GM23338 (cell line): ENCODE results near the gene AUH. TPM values are rescaled to one million over a fixed set of nuclear protein-coding genes. Genes with fewer than 3 reads are reported as not detected.

Source experiments
- ATAC-seq: fragments of 200-7000 bp; cut with Tn5 transposase; 3 replicates; pipeline ENCODE4 v1.9.1; 2020
- DNase-seq: peaks from one replicate; pipeline ENCODE4 v3.0.0-alpha.2; 2015; ENCODE audit warnings: low spot score
- H2AFZ ChIP-seq: fragments of 200-600 bp; sonication (generic); 2 replicates; pipeline ENCODE4 v1.8.0; 2016; ENCODE audit warnings: antibody characterized with exemption, mild to moderate bottlenecking, moderate library complexity
- H3F3A ChIP-seq: fragments of 200-600 bp; sonication (generic); replicated peaks from 2 replicates; pipeline ENCODE4 v1.8.0; 2017; ENCODE audit warnings: antibody characterized with exemption, mixed run types, low read depth
- H3K27ac ChIP-seq: fragments of 200-600 bp; sonication (generic); 2 replicates; pipeline ENCODE4 v1.6.1; 2016; ENCODE audit warnings: low read depth
- H3K27me3 ChIP-seq: fragments of 200-600 bp; sonication (generic); 2 replicates; pipeline ENCODE4 v1.8.0; 2016; ENCODE audit warnings: mild to moderate bottlenecking, mixed run types, moderate library complexity; ENCODE audit not compliant: insufficient read depth
- H3K36me3 ChIP-seq: fragments of 200-600 bp; sonication (generic); 2 replicates; pipeline ENCODE4 v1.8.0; 2016; ENCODE audit warnings: mild to moderate bottlenecking; ENCODE audit not compliant: insufficient read depth
- H3K4me1 ChIP-seq: fragments of 200-600 bp; sonication (generic); 2 replicates; pipeline ENCODE4 v1.8.0; 2016; ENCODE audit warnings: mild to moderate bottlenecking, moderate library complexity; ENCODE audit not compliant: insufficient read depth
- H3K4me2 ChIP-seq: fragments of 200-600 bp; sonication (generic); 2 replicates; pipeline ENCODE4 v1.7.1; 2017; ENCODE audit warnings: mixed run types
- H3K4me3 ChIP-seq: fragments of 200-600 bp; sonication (generic); 2 replicates; pipeline ENCODE4 v1.6.1; 2016; ENCODE audit warnings: mixed run types
- H3K79me2 ChIP-seq: fragments of 200-600 bp; sonication (generic); replicated peaks from 2 replicates; pipeline ENCODE4 v1.8.0; 2017; ENCODE audit warnings: mild to moderate bottlenecking; ENCODE audit not compliant: insufficient read depth
- H3K9me2 ChIP-seq: fragments of 200-600 bp; sonication (generic); 2 replicates; pipeline ENCODE4 v1.8.0; 2017; ENCODE audit not compliant: insufficient read depth
- H4K20me1 ChIP-seq: fragments of 200-600 bp; sonication (generic); replicated peaks from 2 replicates; pipeline ENCODE4 v1.8.0; 2017; ENCODE audit warnings: mild to moderate bottlenecking; ENCODE audit not compliant: insufficient read depth
- H3K27ac Mint-ChIP-seq: 2 replicates; pipeline ENCODE4 v1.8.0; 2020; ENCODE audit warnings: inconsistent platforms, mild to moderate bottlenecking, moderate library complexity, mixed read lengths
- H3K27me3 Mint-ChIP-seq: 3 replicates; pipeline ENCODE4 v1.8.0; 2022; ENCODE audit warnings: low read depth, mild to moderate bottlenecking, moderate library complexity, mixed read lengths, inconsistent platforms; ENCODE audit not compliant: insufficient read depth, poor library complexity
- H3K36me3 Mint-ChIP-seq: 3 replicates; pipeline ENCODE4 v1.8.0; 2021; ENCODE audit warnings: low read depth, mild to moderate bottlenecking, inconsistent platforms, moderate library complexity, mixed read lengths
- H3K4me1 Mint-ChIP-seq: 3 replicates; pipeline ENCODE4 v1.8.0; 2020; ENCODE audit warnings: mild to moderate bottlenecking, inconsistent platforms, mixed read lengths
- H3K4me3 Mint-ChIP-seq: 3 replicates; pipeline ENCODE4 v1.8.0; 2021; ENCODE audit warnings: moderate library complexity, mild to moderate bottlenecking, inconsistent platforms, mixed read lengths
- H3K9me3 Mint-ChIP-seq: 3 replicates; pipeline ENCODE4 v1.8.0; 2020; ENCODE audit warnings: moderate library complexity, mild to moderate bottlenecking, inconsistent platforms, mixed read lengths
- CREB1 ChIP-seq: fragments of 250-450 bp; sonication (Bioruptor Pico); IDR thresholded peaks from 2 replicates; pipeline ENCODE4 v1.5.0; 2020; ENCODE audit warnings: low read depth, mild to moderate bottlenecking, moderate library complexity
- JUNB ChIP-seq: IDR thresholded peaks from one replicate; pipeline ENCODE4 v1.6.1; 2016; ENCODE audit warnings: antibody characterized with exemption; ENCODE audit not compliant: unreplicated experiment
- NANOG ChIP-seq: IDR thresholded peaks from 2 replicates; pipeline ENCODE4 v1.6.1; 2016; ENCODE audit warnings: antibody characterized with exemption, borderline replicate concordance
- POLR2AphosphoS5 ChIP-seq: IDR thresholded peaks from 2 replicates; pipeline ENCODE4 v1.6.1; 2016; ENCODE audit warnings: antibody characterized with exemption, low read depth
- ZNF114 ChIP-seq: fragments of 250-450 bp; sonication (Bioruptor Pico); IDR thresholded peaks from 2 replicates; pipeline ENCODE4 v1.5.0; 2020; ENCODE audit warnings: mild to moderate bottlenecking, moderate library complexity
- polyA plus RNA-seq: library from polyadenylated mRNA; unstranded; fragments of >200 nt; fragmentation: Nextera tagmentation; extraction: Ambion mirVana; gene quantifications from 2 replicates; pipeline ENCODE4 v1.2.1, GENCODE V29; 2016
- total RNA-seq: library from RNA; depleted of rRNA; stranded (reverse); fragments of >200 nt; shearing (Covaris generic); gene quantifications from 2 replicates; pipeline ENCODE4 v1.2.3, GENCODE V29; 2014
- TF ChIP-seq, protein P1 (sequence below): IDR thresholded peaks from one replicate; pipeline ENCODE4 v1.6.1; 2018; ENCODE audit warnings: antibody characterized with exemption; ENCODE audit not compliant: unreplicated experiment
- TF ChIP-seq, protein P2 (sequence below), 2 experiments: fragments of 200-600 bp in 1 of 2; sonication (generic) in 1 of 2; conservative IDR thresholded peaks; 2 replicates each; pipeline versions ENCODE4 v1.5.1 to v1.6.1; 2016 to 2017; ENCODE audit warnings: antibody characterized with exemption in 2 of 2, low read depth in 2 of 2, mild to moderate bottlenecking in 2 of 2, moderate library complexity in 1 of 2

AUH gene
- total and polyA plus RNA-seq, 2 experiments from 2014 or later, result 28.8 to 34.2 TPM

- Histone ChIP-seq H3F3A (no peaks in the 10 kb centered on the region), H3K36me3 (no peaks in the 10 kb centered on the region), H3K27ac (no peak overlapping the region), H3K4me2 (no peak overlapping the region), H3K4me1 (no peaks in the 10 kb centered on the region), H2AFZ (no peak overlapping the region), H4K20me1 (no peaks in the 10 kb centered on the region), H3K9me2 (no peaks in the 10 kb centered on the region), H3K27me3 (no peaks in the 10 kb centered on the region), H3K79me2 (no peaks in the 10 kb centered on the region), H3K4me3 (no peak overlapping the region)
- ATAC-seq (no peak), DNase-seq (no peak)
- Mint-ChIP-seq H3K4me3 (no peak overlapping the region), H3K27ac (no peak overlapping the region), H3K36me3 (no peaks in the 10 kb centered on the region), H3K27me3 (no peaks in the 10 kb centered on the region), H3K4me1 (peaks cover 2% of the 10 kb centered on the region; the same call in 2 of the 3 replicates), H3K9me3 (peaks cover 10% of the 10 kb centered on the region; the same call in 2 of the 3 replicates)
- TF ChIP-seq CREB1 (CRISPR knock-in tag) (no peak), JUNB (no peak)
- TF ChIP-seq, protein P1, sequence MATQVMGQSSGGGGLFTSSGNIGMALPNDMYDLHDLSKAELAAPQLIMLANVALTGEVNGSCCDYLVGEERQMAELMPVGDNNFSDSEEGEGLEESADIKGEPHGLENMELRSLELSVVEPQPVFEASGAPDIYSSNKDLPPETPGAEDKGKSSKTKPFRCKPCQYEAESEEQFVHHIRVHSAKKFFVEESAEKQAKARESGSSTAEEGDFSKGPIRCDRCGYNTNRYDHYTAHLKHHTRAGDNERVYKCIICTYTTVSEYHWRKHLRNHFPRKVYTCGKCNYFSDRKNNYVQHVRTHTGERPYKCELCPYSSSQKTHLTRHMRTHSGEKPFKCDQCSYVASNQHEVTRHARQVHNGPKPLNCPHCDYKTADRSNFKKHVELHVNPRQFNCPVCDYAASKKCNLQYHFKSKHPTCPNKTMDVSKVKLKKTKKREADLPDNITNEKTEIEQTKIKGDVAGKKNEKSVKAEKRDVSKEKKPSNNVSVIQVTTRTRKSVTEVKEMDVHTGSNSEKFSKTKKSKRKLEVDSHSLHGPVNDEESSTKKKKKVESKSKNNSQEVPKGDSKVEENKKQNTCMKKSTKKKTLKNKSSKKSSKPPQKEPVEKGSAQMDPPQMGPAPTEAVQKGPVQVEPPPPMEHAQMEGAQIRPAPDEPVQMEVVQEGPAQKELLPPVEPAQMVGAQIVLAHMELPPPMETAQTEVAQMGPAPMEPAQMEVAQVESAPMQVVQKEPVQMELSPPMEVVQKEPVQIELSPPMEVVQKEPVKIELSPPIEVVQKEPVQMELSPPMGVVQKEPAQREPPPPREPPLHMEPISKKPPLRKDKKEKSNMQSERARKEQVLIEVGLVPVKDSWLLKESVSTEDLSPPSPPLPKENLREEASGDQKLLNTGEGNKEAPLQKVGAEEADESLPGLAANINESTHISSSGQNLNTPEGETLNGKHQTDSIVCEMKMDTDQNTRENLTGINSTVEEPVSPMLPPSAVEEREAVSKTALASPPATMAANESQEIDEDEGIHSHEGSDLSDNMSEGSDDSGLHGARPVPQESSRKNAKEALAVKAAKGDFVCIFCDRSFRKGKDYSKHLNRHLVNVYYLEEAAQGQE, result no peak
- TF ChIP-seq, protein P2, sequence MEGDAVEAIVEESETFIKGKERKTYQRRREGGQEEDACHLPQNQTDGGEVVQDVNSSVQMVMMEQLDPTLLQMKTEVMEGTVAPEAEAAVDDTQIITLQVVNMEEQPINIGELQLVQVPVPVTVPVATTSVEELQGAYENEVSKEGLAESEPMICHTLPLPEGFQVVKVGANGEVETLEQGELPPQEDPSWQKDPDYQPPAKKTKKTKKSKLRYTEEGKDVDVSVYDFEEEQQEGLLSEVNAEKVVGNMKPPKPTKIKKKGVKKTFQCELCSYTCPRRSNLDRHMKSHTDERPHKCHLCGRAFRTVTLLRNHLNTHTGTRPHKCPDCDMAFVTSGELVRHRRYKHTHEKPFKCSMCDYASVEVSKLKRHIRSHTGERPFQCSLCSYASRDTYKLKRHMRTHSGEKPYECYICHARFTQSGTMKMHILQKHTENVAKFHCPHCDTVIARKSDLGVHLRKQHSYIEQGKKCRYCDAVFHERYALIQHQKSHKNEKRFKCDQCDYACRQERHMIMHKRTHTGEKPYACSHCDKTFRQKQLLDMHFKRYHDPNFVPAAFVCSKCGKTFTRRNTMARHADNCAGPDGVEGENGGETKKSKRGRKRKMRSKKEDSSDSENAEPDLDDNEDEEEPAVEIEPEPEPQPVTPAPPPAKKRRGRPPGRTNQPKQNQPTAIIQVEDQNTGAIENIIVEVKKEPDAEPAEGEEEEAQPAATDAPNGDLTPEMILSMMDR (conservative IDR thresholded peaks at IDR 0.05; ENCODE audit: low read depth in 2 of 2), result no peak
Measured at GRCh38 chr9:91172329-91172728, 189.4 kb downstream of the AUH start.

DNA sequence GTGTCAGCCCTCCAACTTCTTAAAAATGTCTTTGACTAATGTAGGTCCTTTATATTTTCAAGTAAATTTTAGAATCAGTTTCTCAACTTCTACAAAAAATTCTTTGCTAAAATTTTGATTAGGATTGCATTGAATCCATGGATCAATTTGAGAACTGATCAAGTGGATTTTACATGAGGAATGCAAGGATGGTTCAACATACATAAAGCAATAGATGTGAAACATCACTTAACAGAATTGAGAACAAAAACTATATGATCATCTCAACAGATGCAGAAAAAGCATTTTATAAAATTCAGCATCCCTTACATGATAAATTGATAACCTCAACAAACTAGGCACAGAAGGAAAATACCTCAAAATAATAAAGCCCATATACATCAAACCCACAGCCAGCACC is 190.8 kb downstream of the AUH start:
- ATAC-seq, result no peak
- Mint-ChIP-seq H3K9me3 (peaks cover 10% of the 10 kb centered on the region; the same call in 2 of the 3 replicates), H3K4me1 (peaks cover 13% of the 10 kb centered on the region), H3K27me3 (peaks cover 2% of the 10 kb centered on the region), H3K27ac (no peak overlapping the region), H3K4me3 (no peak overlapping the region), H3K36me3 (no peaks in the 10 kb centered on the region)
- Histone ChIP-seq H3K36me3 (no peaks in the 10 kb centered on the region), H4K20me1 (no peaks in the 10 kb centered on the region), H3K9me2 (no peaks in the 10 kb centered on the region), H3K4me1 (no peaks in the 10 kb centered on the region), H3K4me3 (no peak overlapping the region), H3K27ac (no peak overlapping the region), H3K27me3 (no peaks in the 10 kb centered on the region), H2AFZ (no peak overlapping the region), H3K4me2 (no peak overlapping the region), H3F3A (no peaks in the 10 kb centered on the region), H3K79me2 (no peaks in the 10 kb centered on the region)
- DNase-seq, result no peak
- TF ChIP-seq POLR2AphosphoS5 (no peak), ZNF114 (no peak), NANOG (no peak)
- TF ChIP-seq, protein P2 (conservative IDR thresholded peaks at IDR 0.05; ENCODE audit: low read depth in 2 of 2), result no peak
